ES-I3 (cell line): ENCODE results near the gene ATP1B1.
A peak's percentile ranks its signal among the peaks of the same experiment; 100 is the strongest.

Experiments
- H3K36me3 ChIP-seq: 2 replicates; pipeline ENCODE4 v1.6.1; 2013; ENCODE audit warnings: mild to moderate bottlenecking, low read length, control low read depth, moderate library complexity; ENCODE audit not compliant: insufficient read depth
- H3K4me1 ChIP-seq: 2 replicates; pipeline ENCODE4 v1.6.1; 2013; ENCODE audit warnings: mild to moderate bottlenecking, control low read depth, low read length; ENCODE audit not compliant: insufficient read depth
- H3K9ac ChIP-seq: 2 replicates; pipeline ENCODE4 v1.6.1; 2013; ENCODE audit warnings: low read depth, mild to moderate bottlenecking, low read length, moderate library complexity
- H3K9me3 ChIP-seq: 2 replicates; pipeline ENCODE4 v1.6.1; 2013; ENCODE audit warnings: mild to moderate bottlenecking, low read length, moderate library complexity; ENCODE audit not compliant: control insufficient read depth, insufficient read depth

ATP1B1 gene

DNA sequence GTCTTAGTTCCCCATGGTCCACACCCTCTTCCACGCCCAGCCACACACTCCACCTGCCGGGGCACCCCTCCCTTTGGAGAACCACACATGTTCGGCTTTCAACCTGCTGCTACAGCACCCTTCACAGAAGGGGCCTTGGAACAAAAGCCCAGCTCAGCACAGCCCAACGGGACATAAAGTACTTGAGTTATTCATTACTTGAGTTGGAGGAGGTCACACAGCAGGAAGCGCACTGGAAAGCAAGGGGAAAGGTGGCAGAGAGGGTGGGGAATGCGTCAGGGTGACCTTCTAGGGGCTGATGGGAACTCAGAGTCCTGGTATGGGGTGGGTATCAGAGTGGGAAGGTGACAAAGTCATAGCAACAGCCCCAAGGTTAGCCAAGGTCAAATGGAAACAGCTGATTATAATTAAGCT is 3.0 kb upstream of the ATP1B1 start:
- H3K4me1 ChIP-seq = peaks cover 29% of the 10 kb centered on the region
- no peaks in the 10 kb centered on the region for H3K9me3 ChIP-seq
- H3K36me3 ChIP-seq = no peaks in the 10 kb centered on the region
- H3K9ac ChIP-seq = no peak overlapping the region

DNA sequence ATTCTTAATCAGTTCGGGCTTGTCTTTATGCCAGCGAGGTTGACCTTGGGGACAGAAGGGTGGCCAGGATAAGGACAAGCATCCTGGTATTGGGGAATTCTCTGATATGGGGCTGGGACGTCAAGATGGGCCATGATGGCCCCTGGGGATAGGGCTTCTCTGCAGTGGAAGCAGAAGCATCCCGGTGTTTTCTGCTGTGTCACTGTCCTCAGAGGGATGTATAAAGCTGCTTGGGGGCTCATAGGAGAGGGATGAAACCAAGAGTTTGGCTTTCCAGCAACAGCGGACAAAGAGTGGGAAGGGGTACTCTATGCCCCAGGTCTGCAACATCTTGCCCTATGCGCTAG is 1.4 kb upstream of the ATP1B1 start:
- Histone ChIP-seq H3K4me1 (peaks cover 45% of the 10 kb centered on the region), H3K36me3 (no peaks in the 10 kb centered on the region), H3K9ac (peak overlapping the region; percentile 76), H3K9me3 (no peaks in the 10 kb centered on the region)

DNA sequence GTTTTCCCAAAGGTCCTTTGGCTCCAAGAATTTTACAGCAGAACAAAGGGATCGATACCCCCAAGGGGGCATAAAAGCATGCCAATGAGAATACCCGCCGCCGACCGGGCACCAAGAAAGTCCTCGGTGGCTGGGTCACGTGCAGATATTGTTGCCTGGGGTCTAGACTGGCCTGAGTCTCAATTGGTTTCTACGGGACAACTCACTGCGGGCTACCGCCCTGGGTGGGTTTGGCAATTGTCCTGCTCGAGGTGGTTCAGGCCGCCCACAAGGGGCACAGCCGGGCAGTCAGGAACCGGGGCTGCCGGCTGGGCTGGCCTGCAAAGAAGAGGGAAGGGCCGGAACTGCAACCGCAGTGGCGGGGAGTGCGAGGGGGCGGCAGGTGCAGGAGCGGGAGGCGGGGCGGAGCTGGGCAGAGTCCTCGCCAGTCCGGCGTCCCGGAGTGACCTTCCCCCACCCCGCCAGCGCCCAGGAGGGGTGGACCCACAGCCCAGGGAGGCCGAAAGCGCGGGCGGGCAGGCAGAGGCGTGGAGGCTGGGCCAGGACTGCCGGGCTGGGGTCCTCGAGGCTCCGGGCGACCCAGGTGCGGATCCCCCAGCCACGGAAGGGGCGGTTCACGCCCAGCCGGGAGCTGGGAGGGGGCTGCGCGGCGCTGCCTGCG is 926 bp upstream of the ATP1B1 start:
- H3K9me3 ChIP-seq = no peaks in the 10 kb centered on the region
- peak overlapping the region; percentile 76 for H3K9ac ChIP-seq
- H3K4me1 ChIP-seq = peaks cover 50% of the 10 kb centered on the region
- H3K36me3 ChIP-seq = no peaks in the 10 kb centered on the region

DNA sequence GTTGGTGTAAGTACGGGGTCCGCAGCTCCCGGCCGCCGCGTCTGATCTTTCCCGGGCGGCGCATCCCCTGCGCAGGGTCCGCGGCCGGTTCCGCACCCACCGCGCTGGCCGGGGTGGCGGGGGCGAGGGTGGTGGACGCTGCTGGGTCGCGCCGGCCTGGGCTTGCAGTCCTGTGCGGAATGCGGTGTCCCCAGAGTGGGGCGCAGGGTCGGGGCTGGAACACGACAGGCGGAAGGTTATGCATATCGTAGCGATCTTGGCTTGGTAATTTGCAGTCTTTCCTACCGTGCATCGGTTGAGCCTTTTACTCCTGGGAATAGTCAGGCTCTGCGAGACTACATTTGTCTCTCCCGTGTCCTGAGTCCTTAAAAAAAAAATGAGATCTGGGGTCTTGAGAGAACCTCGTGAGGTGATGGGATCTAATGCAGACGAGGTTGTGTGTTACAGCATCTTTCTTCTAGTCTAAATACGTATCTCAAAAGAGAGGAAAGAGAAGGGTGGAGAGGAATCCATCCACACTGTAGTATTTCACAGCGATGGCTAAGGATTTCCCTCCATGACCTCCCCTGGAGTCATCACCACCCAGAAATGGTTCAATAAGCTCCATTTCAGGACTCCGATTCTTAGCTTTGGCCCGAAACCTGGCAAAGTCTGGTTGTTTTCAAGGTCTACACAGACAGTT is 572 bp downstream of the ATP1B1 start:
- Histone ChIP-seq H3K4me1 (peaks cover 56% of the 10 kb centered on the region), H3K36me3 (peaks cover 5% of the 10 kb centered on the region; the same call in 1 of the 2 replicates), H3K9ac (peak overlapping the region; percentile 86), H3K9me3 (no peaks in the 10 kb centered on the region)

DNA sequence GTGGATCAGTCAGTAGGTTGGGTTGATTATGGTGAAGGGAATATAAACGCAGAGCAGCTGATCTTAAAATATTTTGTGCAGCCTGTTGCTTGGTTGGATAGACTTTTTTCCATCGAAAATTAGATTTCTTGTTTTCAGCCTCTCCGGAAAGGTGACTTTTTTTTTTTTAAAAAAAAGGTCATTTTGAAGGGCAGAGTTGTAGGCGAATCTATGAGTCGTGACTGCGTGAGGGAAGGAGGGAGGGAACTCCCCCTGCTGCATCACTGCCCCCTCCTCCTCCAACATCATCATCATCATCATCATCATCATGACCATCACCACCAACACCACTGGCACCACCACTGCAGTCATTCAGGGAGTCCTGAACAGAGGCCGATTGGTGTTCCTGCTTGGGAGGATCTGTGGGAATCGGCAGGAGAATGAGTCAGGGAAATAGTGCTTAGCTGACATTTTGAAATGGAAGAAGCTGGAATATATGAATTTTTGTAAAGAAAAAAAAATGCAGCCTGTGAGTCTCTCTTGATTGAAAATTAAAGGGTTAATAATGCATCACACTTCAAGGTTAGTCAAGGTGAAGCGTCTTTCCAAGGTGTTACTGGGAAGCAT is 1.2 kb downstream of the ATP1B1 start:
- peak overlapping the region; percentile 86 for H3K9ac ChIP-seq
- peaks cover 58% of the 10 kb centered on the region for H3K4me1 ChIP-seq
- H3K9me3 ChIP-seq = no peaks in the 10 kb centered on the region
- peaks cover 6% of the 10 kb centered on the region; the same call in 1 of the 2 replicates for H3K36me3 ChIP-seq

DNA sequence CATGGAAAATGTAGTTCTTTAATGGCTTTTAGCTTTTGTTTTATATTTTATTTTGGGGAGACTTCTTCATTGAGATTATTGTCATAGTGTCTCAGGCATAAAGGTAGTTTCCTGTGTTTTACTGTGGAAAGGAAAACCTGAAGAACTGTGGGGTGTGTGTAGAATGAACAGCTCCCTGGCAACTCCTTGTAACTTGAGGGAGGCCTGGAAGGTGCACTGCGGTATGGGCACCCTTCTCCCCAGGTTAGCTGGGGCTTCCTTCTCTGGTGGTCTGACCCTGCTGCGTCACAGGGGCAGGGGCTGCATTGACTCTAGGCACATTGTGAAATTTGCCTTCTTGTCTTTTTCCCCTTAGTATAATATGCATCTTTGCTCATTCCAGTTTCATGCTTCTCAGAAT is 1.7 kb downstream of the ATP1B1 start:
- peak overlapping the region; percentile 86; the same call in 1 of the 2 replicates for H3K9ac ChIP-seq
- H3K9me3 ChIP-seq = no peaks in the 10 kb centered on the region
- peaks cover 55% of the 10 kb centered on the region for H3K4me1 ChIP-seq

DNA sequence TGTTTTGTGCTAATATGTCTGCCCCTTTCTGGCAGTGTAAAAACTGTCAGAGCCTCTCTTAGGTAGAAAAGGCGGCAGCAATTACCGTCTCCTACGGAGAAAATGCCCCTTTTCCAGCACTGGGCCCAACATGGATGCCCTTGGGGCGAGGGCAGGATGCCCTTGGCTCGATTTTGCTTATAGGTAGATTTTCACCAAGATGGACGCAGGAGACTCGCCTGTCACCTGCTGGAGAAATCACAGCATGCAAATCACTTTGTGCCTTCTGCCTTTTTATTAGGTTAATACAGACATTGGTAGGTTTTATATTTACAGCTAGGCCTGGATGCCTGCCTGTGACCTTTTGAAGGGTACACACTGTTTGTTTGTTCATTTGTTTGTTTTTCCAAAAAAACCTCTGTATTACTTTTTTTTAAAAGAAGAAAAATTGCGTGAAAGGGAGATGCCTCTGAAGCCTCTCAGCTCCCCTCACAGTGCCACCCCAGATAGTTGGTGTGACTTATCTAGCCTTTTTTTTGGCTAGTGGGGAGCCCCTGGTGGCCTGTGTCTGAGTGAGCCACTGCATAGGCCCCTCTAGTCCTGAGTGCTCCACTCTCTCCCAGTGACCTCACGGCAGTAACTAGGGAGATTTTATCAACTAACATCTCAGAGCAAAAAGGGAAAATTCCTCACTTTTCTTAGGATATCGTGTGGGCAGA is 2.5 kb downstream of the ATP1B1 start:
- Histone ChIP-seq H3K9ac (peak overlapping the region; percentile 86), H3K36me3 (peaks cover 6% of the 10 kb centered on the region; the same call in 1 of the 2 replicates), H3K9me3 (no peaks in the 10 kb centered on the region), H3K4me1 (peaks cover 53% of the 10 kb centered on the region)

More for the DNA sequence above, 1.7 kb downstream of the ATP1B1 start:
- H3K36me3 ChIP-seq = peaks cover 6% of the 10 kb centered on the region; the same call in 1 of the 2 replicates

DNA sequence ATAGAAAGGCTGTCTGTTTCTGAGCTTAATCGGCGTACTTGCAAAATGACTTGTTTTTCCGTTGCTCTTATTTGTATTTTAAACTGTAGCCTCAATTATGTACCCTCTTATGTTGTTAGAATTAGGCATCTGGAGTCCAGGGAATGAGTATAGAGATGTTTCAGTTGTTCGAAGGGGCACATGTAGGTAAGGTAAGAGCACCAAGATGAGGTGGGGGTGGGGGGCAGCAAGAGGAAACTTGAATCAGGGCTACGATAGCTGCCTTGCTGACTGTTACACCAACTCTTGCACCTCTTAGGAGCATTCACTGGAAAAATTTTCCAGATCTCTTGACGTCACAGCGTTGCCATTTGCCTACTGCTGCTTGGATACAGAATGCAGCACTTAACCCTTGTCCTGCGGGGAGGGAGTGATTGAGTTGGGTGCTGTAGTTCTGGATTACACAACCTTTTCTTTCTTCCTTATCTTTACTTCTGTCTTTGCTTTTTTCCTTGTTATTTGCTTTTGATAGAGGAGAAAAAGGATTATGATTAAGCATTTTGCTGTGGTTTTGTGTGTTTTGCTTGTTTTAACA is 3.2 kb downstream of the ATP1B1 start:
- peaks cover 60% of the 10 kb centered on the region for H3K4me1 ChIP-seq
- peak overlapping the region; percentile 86; the same call in 1 of the 2 replicates for H3K9ac ChIP-seq
- H3K9me3 ChIP-seq = no peaks in the 10 kb centered on the region
- peaks cover 9% of the 10 kb centered on the region; the same call in 1 of the 2 replicates for H3K36me3 ChIP-seq

DNA sequence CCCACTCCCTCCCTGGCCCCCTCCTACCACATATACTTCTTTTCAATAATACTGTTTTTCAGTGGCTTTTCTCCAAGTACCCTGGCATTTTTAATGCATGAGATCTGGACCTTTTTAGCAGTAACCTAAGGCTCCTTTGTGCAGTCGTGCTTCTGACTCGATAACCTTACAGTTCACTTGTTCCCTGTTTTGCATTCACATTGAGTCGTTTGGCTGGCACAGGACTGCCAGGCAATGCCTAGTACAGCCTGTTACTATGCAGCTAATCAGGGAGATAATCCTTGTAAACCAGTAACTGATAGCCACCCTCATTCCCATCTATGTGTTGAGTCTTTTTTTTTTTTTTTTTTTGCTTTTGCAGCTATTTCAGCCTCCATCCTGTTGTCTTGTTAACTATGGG is 3.7 kb downstream of the ATP1B1 start:
- peaks cover 10% of the 10 kb centered on the region; the same call in 1 of the 2 replicates for H3K36me3 ChIP-seq
- no peak overlapping the region for H3K9ac ChIP-seq
- peaks cover 56% of the 10 kb centered on the region for H3K4me1 ChIP-seq
- no peaks in the 10 kb centered on the region for H3K9me3 ChIP-seq

DNA sequence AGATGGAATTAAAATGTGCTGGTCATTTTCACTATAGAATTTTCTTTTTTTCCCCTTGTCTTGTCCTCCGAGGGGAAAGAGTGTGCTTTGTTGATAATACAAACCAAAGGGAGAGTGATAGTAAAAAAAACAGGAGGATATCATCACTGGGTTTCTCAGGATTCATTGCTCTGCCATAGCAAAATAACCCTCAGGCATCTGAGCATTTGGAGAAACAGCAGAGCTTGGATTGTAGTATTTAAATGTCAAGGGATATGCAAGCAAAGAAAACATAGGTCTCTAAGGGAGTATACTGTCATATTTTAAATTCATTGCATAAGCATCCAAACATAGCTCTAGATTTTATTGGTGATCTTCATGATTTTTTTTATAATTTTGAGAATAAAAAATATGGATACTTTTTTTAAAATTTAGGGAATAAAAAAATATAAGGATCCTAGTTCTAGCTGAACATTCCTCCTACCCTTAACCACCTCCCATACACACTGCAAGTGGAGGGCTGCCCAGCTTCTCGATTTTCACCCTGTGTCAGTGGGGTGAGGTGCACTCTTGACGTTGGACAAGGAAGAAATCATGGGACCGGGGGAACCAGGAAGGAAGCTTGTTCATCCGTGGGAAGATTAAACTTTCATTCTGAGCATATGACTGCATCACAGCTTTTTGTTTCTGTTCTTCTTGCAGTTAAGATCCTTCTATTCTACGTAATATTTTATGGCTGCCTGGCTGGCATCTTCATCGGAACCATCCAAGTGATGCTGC is 4.4 kb downstream of the ATP1B1 start:
- no peak overlapping the region for H3K9ac ChIP-seq
- H3K9me3 ChIP-seq = no peaks in the 10 kb centered on the region
- H3K36me3 ChIP-seq = peaks cover 11% of the 10 kb centered on the region
- H3K4me1 ChIP-seq = peaks cover 60% of the 10 kb centered on the region

DNA sequence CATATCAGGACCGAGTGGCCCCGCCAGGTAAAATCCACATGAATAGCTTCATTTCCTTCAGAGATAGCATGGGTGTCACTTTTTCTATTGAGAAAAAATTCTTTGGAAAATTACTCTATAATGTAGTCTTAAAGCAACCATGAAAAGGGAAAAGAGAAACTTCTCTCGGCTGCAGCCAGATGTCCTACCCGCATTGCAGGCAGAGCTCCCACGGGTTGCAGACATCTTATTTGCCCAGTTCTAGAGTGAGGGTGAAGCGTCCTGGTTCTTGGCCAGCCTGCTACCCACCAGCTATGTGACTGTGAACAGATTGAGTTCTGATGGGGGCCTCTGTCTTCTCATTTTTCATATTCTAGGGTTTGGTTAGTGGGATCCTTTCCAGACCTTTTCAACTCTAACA is 5.0 kb downstream of the ATP1B1 start:
- no peaks in the 10 kb centered on the region for H3K9me3 ChIP-seq
- peaks cover 13% of the 10 kb centered on the region for H3K36me3 ChIP-seq
- H3K4me1 ChIP-seq = peaks cover 66% of the 10 kb centered on the region
- H3K9ac ChIP-seq = no peak overlapping the region

DNA sequence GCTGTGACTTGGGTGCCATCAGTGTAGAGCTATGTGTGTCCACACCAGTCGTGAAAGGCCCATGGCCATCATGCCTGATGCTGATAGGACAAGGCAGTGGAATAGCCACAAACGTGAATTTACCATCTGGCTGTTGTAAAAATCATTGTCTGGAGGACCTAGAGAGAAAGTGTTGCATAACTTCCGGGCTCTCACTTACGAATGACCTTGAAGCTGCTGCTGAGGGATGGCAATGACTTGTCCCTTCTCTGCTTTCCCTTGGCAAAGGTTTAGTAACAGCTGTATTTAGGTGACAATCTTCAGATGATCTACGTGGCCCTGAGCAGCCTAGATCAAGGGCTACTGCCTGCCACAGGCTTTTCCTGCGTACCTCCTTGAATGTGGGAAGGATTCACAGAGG is 5.8 kb downstream of the ATP1B1 start:
- Histone ChIP-seq H3K9me3 (no peaks in the 10 kb centered on the region), H3K4me1 (peaks cover 66% of the 10 kb centered on the region), H3K9ac (no peak overlapping the region), H3K36me3 (peaks cover 16% of the 10 kb centered on the region)

DNA sequence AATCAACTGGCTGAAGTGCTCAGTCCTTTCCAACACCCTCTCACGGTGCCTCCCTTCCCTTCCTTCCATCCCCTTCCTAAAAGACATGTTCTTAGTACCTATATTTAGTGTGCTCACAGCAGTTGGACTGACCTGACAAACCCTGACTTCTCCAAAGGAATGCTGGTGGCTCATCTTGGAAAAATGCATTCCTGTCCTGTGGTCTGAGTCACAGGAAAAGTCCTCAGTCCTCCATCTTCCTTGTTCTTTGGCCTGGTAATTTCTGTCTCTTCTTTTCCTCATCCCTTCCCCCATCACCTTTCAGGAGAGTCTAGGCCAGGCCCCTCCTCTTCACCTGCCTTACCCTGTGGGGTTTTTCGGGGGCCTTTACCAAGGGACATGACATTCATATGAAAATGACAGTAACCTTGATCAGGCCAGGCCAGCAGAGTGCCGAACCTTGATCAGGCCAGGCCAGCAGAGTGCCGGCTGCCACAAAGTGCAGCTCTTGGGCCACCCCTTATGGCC is 7.2 kb downstream of the ATP1B1 start:
- H3K4me1 ChIP-seq = peaks cover 72% of the 10 kb centered on the region
- H3K36me3 ChIP-seq = peaks cover 19% of the 10 kb centered on the region
- no peaks in the 10 kb centered on the region for H3K9me3 ChIP-seq
- H3K9ac ChIP-seq = peak overlapping the region; percentile 36
